Epithelial cell of esophagus (primary cell): ENCODE data around the gene NBPF8.
"Not testable (repeated sequence)": the region's sequence is repeated elsewhere in the genome, so short reads cannot be mapped to it uniquely, and the experiment has no call there.

Experiments
- DNase-seq: peaks from one replicate; pipeline ENCODE4 v3.0.0; 2010; ENCODE audit warnings: low read depth
- H3K4me3 ChIP-seq: 2 replicates; pipeline ENCODE4 v1.5.1; 2011; ENCODE audit warnings: mild to moderate bottlenecking, low read length, control low read depth

NBPF8 gene

GRCh38 chr1:120414911-120415480 lies at the start of gene NBPF8:
TSS of gene NBPF8 (plus strand) at chr1:120415035. CDS start at chr1:120436523, 21,488 bp downstream.
- DNase-seq, result peak; percentile 54
- H3K4me3 ChIP-seq, result peak within 1 kb of the TSS; percentile 49

- not testable (repeated sequence) for DNase-seq
These were observed 47.1 kb upstream of the NBPF8 start for GRCh38 chr1:120367709-120368108.

GRCh38 chr1:120386651-120387050 lies 28.2 kb upstream of the NBPF8 start:
- H3K4me3 ChIP-seq, result not testable (repeated sequence)
- peak; percentile 2 for DNase-seq

More at GRCh38 chr1:120367709-120368108, 47.1 kb upstream of the NBPF8 start:
- H3K4me3 ChIP-seq, result not testable (repeated sequence)

GRCh38 chr1:120388597-120389126 lies 26.2 kb upstream of the NBPF8 start:
- H3K4me3 ChIP-seq, result not testable (repeated sequence)
- peak; percentile 60 for DNase-seq

GRCh38 chr1:120391365-120391764 lies 23.5 kb upstream of the NBPF8 start:
- not testable (repeated sequence) for DNase-seq, H3K4me3 ChIP-seq

GRCh38 chr1:120393316-120394232 lies 21.3 kb upstream of the NBPF8 start:
- H3K4me3 ChIP-seq, DNase-seq: not testable (repeated sequence)

- not testable (repeated sequence) for H3K4me3 ChIP-seq
These were observed 9.5 kb upstream of the NBPF8 start for GRCh38 chr1:120405348-120405747.

GRCh38 chr1:120414451-120414850 lies 384 bp upstream of the NBPF8 start:
- not testable (repeated sequence) for H3K4me3 ChIP-seq, DNase-seq

More at GRCh38 chr1:120405348-120405747, 9.5 kb upstream of the NBPF8 start:
- not testable (repeated sequence) for DNase-seq

- peak overlapping the region; percentile 49 for H3K4me3 ChIP-seq
- DNase-seq, result peak; percentile 63
These were observed 692 bp downstream of the NBPF8 start for GRCh38 chr1:120415492-120415961.

- DNase-seq, H3K4me3 ChIP-seq: not testable (repeated sequence)
These were observed 10.2 kb downstream of the NBPF8 start for GRCh38 chr1:120425063-120425462.

GRCh38 chr1:120431626-120432025 lies 16.8 kb downstream of the NBPF8 start:
- not testable (repeated sequence) for DNase-seq, H3K4me3 ChIP-seq

- H3K4me3 ChIP-seq, DNase-seq: not testable (repeated sequence)
These were observed 19.0 kb downstream of the NBPF8 start for GRCh38 chr1:120433831-120434230.

GRCh38 chr1:120449124-120449523 lies 34.3 kb downstream of the NBPF8 start:
- not testable (repeated sequence) for DNase-seq, H3K4me3 ChIP-seq
